GM15510 (cell line): ENCODE results near the gene TEAD4.

Experiments used
- POLR2A ChIP-seq: IDR thresholded peaks from 3 replicates; pipeline ENCODE4 v1.6.1; 2011; ENCODE audit warnings: borderline replicate concordance; ENCODE audit not compliant: insufficient read length; ENCODE audit errors: extremely low read depth

Gene TEAD4

DNA sequence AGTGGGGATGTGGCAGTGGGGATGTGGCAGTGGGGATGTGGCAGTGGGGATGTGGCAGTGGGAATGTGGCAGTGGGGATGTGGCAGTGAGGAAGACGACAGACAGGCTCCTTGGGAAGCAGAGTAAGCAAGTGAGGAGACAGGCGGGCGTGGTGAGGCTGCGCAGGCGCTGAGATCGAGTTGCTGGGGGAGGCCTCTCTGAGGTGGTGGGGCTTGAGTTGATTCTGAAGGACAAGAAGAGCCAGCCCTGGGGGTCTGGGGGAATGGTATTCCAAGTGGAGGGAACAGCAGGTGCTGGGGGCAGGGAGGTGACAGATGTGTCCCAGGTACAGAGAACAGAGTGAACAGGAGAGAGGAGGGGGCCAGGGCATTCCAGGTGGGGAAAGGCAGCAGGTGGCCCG, 84.2 kb downstream of the TEAD4 start:
- TF ChIP-seq POLR2A, result no peak

DNA sequence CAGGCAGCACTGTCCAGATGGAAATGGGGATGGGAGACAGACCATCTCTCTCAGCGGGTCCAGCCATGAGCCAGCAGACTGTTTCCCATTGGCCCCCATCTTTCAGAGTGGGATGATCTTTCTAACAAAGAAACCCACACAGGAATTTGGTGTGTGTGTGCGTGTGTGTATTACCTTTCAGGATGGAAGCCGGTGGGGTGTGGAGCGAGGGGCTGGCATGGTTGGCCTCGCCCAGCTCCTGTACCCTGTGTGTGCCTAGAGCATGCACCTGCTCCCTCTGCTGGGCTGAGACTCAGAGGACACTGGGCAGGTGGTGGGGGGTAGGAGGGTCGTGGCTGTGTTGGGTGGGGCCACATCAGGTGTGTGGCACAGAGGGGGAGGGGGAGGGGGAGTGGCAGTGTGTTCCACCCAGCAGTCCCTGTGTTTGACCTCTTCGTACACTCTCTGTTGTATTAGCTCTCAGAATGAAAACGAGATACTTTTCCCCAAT, 85.0 kb downstream of the TEAD4 start:
- no peak for TF ChIP-seq POLR2A

DNA sequence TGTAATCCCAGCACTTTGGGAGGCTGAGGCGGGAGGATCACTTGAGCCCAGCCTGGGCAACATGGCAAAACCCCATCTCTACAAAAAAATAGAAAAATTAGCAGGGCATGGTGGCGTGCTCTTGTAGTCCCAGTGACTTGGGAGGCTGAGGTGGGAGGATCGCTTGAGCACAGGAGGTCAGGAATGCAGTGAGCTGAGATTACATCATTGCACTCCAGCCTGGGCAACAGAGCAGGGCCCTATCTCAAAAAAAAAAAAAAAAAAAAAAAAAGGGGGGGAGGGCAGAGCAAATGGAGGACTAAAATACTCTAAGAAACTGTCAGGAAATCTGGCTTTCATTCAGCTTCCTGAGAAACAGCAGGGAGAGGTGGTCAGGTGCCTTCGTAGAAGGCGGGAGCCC, 86.3 kb downstream of the TEAD4 start:
- no peak for TF ChIP-seq POLR2A

DNA sequence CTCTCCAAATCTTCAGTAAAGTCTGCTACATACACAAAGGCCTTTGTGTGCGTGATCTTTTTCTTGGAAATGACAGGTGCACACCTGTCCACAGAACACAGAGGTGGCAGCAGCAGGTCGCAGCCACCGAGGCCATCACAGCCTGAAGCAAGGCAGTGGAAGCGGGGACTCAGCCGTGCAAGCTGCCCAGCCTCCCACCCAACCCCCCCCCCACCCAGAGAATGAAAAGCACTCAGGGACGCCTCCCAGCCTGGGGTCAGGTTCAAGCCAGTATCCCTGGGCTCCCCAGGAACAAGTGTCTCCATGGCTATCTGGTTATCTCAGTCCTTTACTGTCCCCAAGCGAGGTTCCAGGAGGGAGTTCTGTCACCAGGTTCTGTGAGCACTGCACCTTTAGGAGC, 86.8 kb downstream of the TEAD4 start:
- TF ChIP-seq POLR2A, result no peak

DNA sequence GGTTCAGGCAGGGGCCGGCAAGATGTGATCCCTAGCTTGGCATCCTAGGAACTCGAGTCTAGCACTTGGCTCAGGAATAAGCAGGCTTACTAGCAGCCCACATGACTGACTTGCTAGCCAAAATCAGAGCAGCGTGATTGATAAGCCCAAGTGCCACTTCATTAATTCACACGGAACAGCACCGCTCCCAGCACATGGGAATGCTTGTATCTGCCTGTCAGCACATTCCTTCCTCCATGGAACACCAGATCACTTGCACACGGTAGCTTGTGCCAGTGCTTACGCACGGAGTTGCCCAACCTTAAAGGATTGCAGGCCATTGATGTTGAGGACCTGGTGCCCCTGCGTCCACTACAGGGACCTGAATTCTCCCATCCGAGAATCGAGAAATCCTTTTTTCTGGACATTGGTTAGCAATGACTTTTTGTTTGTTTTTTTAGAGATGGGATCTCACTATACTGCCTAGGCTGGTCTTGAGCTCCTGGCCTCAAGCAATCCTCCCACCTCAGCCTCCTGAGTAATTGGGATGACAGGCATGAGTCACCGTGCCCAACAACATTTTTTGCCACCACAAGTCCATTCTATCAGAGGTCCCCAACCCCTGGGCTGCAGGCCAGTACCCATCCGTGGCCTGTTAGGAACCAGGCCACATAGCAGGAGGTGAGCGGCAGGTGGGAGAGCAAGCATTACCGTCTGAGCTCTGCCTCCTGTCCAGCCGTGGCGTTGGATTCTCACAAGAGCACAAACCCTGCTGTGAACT, 87.4 kb downstream of the TEAD4 start:
- TF ChIP-seq POLR2A, result no peak

DNA sequence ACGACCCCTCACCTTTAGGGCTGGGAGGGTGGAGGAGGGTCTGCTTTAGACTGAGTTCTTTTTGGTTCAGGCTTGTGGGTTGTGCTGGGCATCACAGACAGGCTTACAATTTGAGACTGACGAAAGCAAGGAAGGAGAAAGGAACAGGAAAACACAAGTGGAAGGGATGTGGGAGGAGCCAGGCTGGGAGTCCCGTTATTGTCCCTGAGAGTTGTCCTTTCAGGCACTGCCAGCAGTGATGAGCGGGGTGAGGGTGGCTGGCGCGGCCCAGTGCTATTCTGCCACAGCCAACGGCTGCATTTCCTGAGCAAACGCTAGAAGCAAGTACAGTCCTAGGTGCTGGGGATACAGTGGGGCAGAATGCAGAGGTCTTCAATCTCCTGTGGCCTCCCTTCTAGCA, 88.8 kb downstream of the TEAD4 start:
- TF ChIP-seq POLR2A, result no peak

DNA sequence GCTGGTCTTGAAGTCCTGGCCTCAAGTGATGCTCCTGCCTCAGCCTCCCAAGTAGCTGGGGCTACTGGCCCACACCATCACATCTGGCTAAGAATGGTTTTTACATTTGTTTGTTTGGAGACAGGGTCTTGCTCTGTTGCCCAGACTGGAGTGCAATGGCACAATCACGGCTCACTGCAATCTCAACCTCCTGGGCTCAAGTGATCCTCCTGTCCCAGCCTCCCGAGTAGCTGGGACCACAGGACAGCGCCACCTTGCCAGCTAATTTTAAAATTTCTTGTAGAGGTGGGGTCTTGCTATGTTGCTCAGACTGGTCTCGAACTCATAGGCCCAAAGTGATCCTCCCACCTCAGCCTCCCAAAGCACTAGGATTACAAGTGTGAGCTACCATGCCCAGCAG, 89.3 kb downstream of the TEAD4 start:
- TF ChIP-seq POLR2A, result no peak

DNA sequence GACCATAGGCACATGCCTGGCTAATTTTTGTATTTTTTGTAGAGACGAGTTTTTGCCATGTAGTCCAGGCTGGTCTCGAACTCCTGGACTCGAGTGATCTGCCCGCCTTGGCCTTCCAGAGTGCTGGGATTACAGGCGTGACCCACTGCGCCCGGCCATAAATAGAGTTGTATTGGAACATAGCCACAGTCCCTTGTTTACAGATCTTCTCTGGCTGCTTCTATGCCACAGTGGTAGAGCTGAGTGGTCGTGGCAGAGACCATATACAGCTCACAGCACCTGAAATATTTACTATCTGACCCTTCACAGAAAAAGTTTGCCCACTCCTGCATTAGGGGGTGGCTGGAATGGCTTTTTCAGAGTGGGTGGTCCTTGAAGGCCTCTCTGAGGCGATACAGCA, 90.0 kb downstream of the TEAD4 start:
- TF ChIP-seq POLR2A, result no peak

DNA sequence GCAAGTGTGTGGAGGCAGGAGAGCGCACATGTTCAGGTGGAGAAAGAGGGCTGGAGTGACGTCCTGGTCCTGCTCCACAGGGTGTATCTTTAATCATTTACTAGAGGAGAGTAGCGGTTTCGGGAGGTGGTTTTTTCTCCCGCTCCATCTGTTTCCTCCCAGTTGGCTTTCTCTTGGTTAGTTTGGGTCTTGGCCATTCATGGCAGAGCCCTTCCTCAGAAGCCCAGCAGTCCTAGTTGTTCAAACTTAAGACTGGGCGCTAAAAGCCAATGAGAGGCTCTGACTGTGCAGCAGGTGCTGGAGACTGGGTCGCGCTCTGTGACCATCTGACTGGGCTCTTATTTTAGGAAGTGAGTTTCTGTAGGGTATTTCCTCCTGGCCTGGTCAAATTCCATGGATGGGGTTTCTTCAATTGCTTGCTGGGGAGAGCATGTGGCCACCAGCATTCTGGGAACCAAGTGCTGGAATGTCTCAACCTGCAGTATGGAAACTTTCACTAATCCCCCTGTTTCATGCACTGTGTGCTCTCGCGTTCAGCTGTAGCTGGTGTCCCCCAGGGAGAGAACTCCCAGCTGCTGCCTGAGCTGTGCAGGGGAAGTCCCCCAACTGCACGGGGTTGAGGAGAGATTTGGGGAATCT, 90.5 kb downstream of the TEAD4 start:
- TF ChIP-seq POLR2A, result no peak

DNA sequence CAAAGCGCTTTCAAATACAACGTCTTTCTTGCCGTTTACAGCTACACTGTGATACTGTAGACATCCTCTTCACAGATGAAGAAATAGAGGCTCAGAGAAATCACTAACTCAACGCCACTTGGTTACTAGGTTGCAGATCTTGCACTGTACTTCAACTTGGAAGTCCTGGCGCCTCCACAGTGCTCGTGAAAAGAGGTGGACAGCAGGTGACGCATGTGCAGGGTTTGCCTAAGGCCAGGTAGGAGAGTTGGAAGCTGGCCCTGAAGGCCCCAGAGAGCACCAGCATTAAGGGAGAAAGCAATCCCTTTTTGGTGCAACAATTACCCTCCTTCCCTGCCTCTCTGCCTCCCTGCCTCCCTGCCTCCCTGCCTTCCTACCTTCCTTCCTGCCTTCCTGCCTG, 95.2 kb downstream of the TEAD4 start:
- no peak for TF ChIP-seq POLR2A

DNA sequence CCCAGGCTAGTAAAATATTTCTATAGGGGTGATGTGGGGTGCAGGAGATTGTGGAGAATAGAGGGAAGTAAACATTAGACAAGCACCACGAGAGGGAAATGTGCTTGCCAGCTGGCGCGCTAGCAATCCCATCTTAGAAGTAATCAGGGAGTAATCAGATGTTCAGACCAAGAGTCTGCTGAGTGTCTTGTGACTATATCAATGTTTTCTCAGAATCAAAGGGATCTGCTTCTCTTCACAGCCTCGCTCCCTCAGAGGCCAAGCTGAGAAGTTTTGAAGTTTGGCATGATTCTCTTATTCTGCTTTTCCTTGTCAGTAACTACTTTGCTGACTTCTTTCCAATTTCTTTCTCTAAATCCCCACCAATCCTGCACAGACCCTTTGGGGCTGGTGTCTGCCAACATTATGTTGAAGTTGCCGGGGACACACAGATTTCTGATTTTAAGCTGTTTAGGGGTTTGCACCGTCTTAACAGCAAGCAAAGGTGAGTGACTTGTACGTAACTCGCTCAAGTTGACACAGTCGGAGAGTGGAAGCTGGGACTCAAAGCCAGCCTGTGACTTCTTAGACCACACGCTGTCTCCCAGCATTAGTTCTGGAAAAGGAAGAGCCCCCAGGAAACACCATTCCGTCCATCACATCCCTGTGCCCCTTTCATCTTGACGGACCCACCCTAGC, 96.0 kb downstream of the TEAD4 start:
- no peak for TF ChIP-seq POLR2A

DNA sequence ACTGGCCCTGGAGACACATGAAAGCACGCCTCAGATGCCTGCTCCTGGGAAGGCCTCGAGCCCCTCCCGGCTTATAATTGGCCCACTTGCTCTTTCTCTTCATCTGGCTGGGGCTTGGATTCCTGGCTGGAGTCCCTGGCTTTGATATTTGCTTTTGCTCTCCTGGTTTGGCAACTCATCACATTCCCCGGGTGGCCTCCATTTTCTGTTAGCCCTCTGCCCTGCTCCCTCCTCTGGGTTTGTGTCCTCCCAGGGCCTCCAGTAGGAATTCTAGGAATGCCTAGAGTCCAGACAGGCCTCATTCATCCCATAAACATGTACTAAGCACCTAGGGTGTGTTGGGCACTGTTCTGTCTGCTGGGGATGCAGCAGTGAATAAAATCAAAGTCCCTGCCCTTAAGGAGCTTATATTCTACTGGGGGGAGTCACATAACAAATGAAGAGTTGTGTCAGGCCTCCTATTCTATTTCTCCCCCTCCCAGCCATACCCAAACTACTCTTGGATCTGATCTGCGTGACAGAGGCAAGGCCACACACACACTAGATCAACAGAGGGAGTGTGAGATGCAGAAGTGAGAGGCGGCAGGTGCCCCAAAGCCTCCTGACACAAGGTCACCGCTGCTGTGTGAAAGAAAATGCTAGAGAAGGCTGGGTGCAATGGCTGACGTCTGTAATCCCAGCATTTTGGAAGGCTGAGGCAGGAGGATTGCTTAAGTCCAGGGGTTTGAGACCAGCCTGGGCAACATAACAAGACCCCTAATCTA, 96.7 kb downstream of the TEAD4 start:
- no peak for TF ChIP-seq POLR2A

DNA sequence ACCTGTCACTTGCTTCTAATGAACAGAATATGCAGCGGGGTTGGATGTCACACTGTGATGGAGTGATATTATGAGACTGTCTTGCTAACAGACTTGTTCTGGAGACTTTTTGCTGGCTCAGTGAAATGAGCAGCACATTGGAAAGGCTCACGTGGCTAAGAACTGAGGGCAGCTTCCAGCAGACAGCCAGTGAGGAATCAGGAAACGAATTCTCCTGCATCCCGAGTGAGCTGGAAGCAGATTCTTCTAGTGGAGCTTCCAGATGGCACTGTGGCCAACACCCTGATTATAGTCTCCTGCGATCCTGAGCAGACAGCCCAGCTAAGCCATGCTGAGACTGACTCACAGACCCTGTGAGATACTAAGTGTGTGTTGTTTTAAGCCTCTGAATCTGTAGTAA, 101.9 kb downstream of the TEAD4 start:
- no peak for TF ChIP-seq POLR2A

DNA sequence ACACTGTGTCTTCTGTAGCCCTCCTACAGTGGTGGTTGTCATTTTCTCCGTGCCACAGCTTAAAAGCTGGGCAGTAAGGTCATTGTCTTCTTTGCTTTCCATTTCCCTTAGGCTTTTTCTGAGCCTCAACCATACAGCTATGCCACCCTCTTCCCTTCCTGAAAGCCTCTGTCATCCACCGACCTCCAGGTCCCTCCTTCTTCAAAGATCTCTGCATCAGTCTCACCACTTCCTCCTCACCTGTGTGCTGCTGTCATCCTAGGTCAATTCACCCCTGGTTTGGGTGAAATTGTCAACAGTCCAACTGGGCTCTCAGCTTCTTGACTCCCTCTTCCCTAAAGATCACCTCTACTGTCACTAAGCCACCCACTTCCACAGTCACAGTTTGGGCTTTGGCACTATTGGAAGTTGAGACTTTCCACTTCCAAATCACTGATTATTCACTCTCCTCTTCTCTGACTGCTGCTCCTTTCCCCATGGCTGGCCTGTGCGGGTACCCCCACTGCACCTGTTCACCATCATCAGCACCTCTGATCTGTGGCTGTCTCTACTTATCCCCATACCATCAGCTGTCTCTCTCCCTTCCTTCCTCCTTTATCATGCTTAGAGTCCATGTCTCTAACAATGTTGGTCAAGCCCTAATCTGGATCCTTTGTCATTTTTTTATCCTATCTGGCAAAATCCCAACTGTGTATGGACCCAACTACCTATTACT, 102.5 kb downstream of the TEAD4 start:
- TF ChIP-seq POLR2A, result no peak
